ENCODE measurements around the gene DRGX.

Gene DRGX

DNA sequence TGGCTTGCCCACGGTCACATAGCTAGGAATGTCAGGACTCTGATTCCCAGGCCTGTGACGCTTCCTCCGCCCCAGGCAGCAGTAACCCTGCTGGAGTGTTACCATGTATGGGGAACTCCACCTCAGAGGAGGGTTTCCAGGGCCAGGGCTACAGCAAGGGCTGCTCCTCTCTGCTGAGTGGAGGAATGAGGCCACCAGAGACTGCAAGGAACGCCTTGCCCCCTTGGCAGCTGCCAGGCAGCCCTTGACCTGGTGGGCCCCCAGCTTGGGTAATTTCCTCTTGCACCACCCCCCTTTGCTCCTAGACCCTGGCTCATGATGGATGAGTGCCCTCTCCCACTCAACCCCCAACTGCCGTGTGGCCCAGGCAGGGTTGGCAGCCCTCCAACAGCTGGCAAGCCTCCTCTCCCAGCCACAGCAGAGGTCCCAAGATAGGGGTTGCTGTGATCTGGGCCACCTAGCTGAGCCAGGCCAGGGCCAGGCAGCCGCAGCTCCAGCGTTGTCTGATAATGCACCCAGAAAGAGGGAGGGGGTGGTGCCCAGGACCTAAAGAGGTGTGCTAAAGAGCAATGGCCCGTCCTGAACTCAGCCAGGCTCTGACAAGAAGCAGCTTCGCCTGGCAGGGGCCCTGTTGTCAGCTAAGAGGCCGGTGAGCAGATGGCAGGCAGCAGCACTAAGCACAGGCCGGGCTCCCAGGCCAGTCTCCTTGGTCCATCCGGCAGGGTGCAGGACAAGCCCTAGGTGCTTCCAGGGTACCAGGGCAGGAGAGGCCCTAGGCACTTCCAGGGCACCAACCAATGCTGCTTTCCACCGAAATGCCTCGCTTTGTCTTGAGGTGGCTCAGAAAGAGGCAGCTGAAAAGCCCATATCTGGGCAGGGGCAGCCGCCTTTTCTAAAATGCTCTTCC lies 35.4 kb downstream of the DRGX start:
- DNase-seq: no peak

GRCh38 chr10:49359349-49360270 lies 36.3 kb downstream of the DRGX start:
- DNase-seq: no peak

GRCh38 chr10:49357910-49358309 lies 38.0 kb downstream of the DRGX start:
- no peak for DNase-seq

- DNase-seq: no peak
These were observed 38.9 kb downstream of the DRGX start for GRCh38 chr10:49356944-49357343.

GRCh38 chr10:49356181-49356580 lies 39.7 kb downstream of the DRGX start:
- no peak for DNase-seq

DNA sequence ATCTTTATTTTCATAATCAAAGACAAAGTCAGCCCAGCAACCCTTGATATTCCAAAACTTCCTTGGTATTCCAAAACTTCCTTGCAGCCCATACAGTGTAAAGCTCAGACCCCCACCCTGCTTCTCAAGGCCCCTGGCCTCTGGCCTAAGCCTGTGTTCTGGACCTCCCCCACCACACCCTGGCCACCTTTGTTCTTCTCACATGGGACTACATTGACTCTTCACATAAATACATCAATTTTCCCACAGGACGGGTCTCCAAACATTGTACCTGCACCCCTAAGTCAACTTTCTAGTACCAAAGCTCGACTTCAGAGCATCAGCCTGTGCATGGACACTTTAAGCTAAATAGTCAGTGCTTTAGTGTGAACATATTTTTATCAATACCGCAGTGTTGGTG lies 40.7 kb downstream of the DRGX start:
- DNase-seq: no peak

DNA sequence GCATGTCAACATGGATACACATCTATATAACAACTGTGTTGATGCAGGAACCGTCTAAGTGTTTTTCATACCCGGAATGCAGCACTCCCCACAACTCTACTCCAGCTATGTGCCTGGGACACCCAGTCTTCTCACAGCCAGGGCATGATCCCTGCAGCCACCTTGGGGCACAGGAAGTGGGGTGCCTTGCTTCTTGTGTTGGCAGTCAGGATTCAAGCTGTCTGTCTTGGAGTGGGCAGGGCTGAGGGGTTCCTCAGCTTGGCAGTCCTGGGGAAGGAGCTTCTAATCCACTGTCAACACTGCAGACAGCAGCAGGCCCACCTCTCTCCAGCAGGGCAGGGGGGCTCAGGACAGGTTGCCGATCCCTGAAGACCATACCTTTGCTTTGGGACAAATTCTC lies 41.3 kb downstream of the DRGX start:
- no peak for DNase-seq

- no peak for DNase-seq
These were observed 41.9 kb downstream of the DRGX start for GRCh38 chr10:49353895-49354566.

- no peak for DNase-seq
These were observed 42.6 kb downstream of the DRGX start for GRCh38 chr10:49353026-49353894.

- no peak for DNase-seq
These were observed 43.6 kb downstream of the DRGX start for GRCh38 chr10:49352323-49352722.

DNA sequence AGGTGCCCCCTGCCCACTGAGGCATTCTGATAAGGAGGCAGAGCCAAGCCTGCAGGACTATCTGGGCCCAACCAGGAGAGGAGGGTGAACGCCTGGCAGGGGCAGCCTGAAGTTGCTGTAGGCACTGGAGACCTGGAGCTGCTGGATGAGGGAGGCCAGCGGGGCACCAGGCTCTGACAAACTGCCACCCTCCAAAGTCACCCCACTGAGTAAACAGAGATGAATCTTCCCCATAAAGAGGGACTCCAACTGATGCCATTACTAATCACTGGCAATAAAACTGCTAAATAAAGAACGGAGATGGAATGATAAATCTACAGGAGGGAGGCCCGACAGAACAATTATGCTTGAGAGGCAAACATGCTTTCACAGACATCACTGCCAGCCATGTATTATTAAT lies 44.2 kb downstream of the DRGX start:
- DNase-seq: no peak

DNA sequence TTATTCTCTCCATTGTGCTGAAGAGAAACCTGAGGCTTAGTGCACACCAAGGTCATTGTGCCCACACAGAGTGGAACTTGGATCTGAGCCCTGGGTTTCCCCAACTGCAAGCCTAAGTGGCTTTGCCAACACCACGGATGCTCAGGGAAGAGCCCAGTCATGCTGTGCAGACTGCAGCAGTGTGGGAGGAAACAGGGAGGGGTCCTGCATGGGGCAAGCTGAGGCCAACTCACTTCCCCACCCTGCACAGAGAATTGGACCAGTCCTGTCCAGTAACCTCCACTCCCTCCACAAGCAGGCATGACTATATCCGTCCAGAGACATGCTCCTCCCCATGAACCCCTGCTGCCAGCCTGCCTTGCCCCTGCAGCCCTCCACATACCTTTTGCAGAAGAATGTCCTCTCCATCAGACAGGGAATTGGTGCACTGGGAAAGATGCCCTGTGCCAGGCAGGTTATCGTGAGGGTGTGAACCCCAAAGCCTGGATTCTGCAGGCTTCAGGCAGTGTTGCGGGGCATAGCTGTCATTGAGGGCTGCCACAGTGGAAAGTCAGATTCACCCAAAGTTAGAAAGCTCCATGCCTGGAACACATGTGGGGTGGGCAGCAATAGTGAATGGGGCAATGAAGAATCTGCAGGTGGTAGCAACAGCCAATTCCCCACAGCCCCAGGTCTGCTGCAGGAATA lies 44.9 kb downstream of the DRGX start:
- no peak for DNase-seq

- no peak for DNase-seq
These were observed 45.8 kb downstream of the DRGX start for GRCh38 chr10:49350138-49350537.

DNA sequence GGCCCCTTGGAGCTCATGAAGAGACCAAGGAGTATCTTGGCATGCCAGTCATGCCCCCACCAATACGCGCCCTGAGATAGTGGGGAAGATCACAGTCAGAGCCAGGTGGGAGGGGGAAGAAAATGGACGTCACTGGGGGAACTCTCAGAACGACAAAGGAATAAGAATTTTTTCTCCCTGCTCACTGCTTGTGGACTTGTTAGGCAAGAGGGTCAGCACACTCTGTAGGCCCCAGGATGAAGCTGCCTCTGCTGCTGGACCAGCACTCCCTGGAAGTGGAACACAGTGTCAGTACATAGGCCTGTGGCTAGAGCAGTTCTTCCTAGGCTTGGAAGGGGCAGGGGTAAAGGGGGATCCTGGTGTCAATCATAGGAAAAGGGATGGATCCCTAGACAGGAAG lies 46.5 kb downstream of the DRGX start:
- DNase-seq: no peak

DNA sequence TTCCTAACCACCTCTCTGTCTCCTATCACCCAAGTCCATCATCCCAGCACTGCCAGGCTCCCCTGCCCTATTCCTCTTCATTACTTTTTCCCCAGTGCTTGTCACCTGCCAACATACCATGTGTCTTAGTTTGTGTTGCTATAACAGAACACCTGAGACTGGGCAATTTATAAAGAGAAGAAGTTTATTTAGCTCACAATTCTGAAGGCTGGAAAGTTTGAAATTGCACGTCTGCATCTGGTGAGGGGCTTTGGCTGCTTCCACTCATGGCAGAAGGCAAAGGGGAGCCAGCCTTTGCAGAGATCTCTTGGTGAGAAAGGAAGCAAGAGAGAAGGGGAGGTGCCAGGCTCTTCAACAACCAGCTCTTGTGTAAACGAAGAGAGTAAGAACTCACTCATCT lies 47.3 kb downstream of the DRGX start:
- DNase-seq: no peak

GRCh38 chr10:49347827-49348226 lies 48.1 kb downstream of the DRGX start:
- DNase-seq: no peak

GRCh38 chr10:49347342-49347741 lies 48.5 kb downstream of the DRGX start:
- DNase-seq: no peak

DNA sequence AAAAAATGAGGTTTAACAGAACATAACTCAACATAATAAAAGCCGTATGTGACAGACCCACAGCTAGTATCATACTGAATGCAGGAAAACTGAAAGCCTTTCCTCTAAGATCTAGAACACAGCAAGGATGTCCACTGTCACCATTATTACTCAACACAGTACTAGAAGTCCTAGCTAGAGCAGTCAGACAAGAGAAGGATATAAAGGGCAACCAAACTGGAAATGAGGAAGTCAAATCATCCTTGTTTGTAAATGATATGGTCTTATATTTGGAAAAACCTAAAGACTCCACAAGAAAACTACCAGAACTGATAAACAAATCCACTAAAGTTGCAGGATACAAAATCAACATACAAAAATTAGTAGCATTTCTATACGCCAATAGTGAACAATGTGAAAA lies 51.0 kb downstream of the DRGX start:
- DNase-seq: no peak

DNA sequence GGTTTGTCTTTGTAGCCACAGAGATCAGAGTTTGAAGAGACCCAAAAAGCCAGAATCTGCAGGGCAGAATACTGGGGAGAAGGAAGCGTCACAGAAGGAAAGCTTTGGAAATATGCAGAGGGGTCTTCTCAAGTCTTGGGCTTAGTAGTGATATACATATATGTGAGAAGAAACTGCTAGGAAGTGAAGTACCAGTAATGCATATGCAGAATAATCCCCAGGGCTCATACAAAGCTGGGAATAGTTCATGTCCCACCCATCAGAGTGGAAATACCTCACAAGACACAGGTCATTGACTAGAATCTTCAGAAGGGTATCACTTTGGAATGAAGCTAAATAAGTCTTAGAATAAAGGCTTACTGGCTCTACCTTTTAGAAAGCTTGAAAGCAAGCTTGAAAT lies 57.3 kb downstream of the DRGX start:
- no peak for DNase-seq

GRCh38 chr10:49335364-49335972 lies 60.4 kb downstream of the DRGX start:
- no peak for DNase-seq

DNA sequence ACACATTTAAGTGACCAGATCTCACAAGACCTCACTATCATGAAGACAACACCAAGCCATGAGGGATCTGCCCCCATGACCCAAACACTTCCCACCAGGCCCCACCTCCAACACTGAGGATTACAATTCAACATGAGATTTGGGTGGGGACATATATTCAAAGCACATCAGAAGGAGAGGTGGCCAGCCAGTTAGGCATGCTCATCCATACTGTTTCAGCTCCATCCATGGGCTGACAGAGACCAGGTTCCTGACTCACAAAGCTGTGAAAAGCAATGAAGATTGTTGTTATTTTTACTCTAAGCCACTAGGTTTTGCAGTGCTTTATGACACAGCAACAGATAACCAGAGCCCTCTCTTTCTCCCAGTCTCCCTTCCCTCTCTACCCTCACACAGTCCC lies 60.9 kb downstream of the DRGX start:
- no peak for DNase-seq

Data from NCI-H1930 (cell line).